Breast epithelium (tissue), 4 donors: ENCODE results near the gene ANAPC2. TPM values are rescaled to one million over a fixed set of nuclear protein-coding genes. Genes with fewer than 3 reads are reported as not detected.

Experiments
- DNase-seq, 2 donors: peaks; one replicate each; pipeline ENCODE4 v3.0.0-alpha.2; 2019; ENCODE audit warnings: low spot score in 2 of 2
- H3K27ac ChIP-seq, 2 donors: fragments of 200-600 bp; sonication (generic) in 1 of 2; one replicate each; pipeline ENCODE4 v1.5.1; 2016 to 2019; ENCODE audit warnings: mild to moderate bottlenecking in 1 of 2
- H3K27me3 ChIP-seq, 2 donors: fragments of 200-600 bp; sonication (generic) in 1 of 2; one replicate each; pipeline versions ENCODE4 v1.5.1 to v1.6.0; 2017 to 2019; ENCODE audit warnings: control low read depth in 1 of 2, mild to moderate bottlenecking in 1 of 2
- H3K36me3 ChIP-seq: fragments of 200-600 bp; one replicate; pipeline ENCODE4 v1.5.1; 2019
- H3K4me1 ChIP-seq, 2 donors: fragments of 200-600 bp; sonication (generic); one replicate each; pipeline ENCODE4 v1.5.1; 2016 to 2019; ENCODE audit warnings: control low read depth in 1 of 2
- H3K4me3 ChIP-seq, 3 donors: fragments of 200-600 bp; sonication (generic); 1 replicate in 2 of 3; 2 replicates in 1 of 3; pipeline ENCODE4 v1.5.1; 2016 to 2019; ENCODE audit warnings: mild to moderate bottlenecking in 3 of 3, moderate library complexity in 2 of 3
- H3K9me3 ChIP-seq, 2 donors: fragments of 200-600 bp; sonication (generic) in 1 of 2; one replicate each; pipeline ENCODE4 v1.5.1; 2016 to 2019; ENCODE audit warnings: control low read depth in 1 of 2
- CTCF ChIP-seq, 3 donors: fragments of 450-650 bp; IDR thresholded peaks; one replicate each; pipeline ENCODE4 v1.5.1; 2016 to 2017; ENCODE audit warnings: antibody characterized with exemption in 3 of 3, mild to moderate bottlenecking in 3 of 3, moderate library complexity in 3 of 3
- POLR2A ChIP-seq: fragments of 450-650 bp; IDR thresholded peaks from one replicate; pipeline ENCODE4 v1.6.1; 2016; ENCODE audit warnings: antibody characterized with exemption, mild to moderate bottlenecking, moderate library complexity
- POLR2AphosphoS5 ChIP-seq, 3 donors: sonication (generic); formaldehyde crosslinking; IDR thresholded peaks; one replicate each; pipeline ENCODE4 v1.6.1; 2017; ENCODE audit warnings: antibody characterized with exemption in 3 of 3
- intact Hi-C: fragments of 100-400 bp; cut with DNase I; formaldehyde crosslinking; loops from one replicate; pipeline ENCODE4 v1.15.1; 2023; ENCODE audit warnings: low total_unique reads
- total RNA-seq, 3 donors: library from RNA; depleted of rRNA; stranded (reverse); fragments of >200 nt; gene quantifications; one replicate each; pipeline ENCODE4 v1.1.0, GENCODE V29; 2016

ANAPC2 gene
- total RNA-seq, 3 donors from 2014 or later, result 32.0 to 35.7 (median 32.9) TPM

- H3K4me3 ChIP-seq, result peak overlapping the region in 2 of 3 donors; percentile 80 to 82
- intact Hi-C loops, result no loop called here
- peaks cover 0 to 11% of the 10 kb centered on the region in 2 donors for H3K9me3 ChIP-seq
- no peak for DNase-seq
- H3K36me3 ChIP-seq, result no peaks in the 10 kb centered on the region
- H3K27ac ChIP-seq, result peak overlapping the region; percentile 8 to 75
- H3K27me3 ChIP-seq, result no peaks in the 10 kb centered on the region
- no peak for TF ChIP-seq CTCF (IDR thresholded peaks at IDR 0.05)
- TF ChIP-seq POLR2AphosphoS5 (IDR thresholded peaks at IDR 0.05), result no peak
- TF ChIP-seq POLR2A, result no peak
- peaks cover 0 to 13% of the 10 kb centered on the region in 2 donors for H3K4me1 ChIP-seq
These were observed 60.0 kb downstream of the ANAPC2 start for GRCh38 chr9:137128158-137128861.

GRCh38 chr9:137127301-137128157 is 60.8 kb downstream of the ANAPC2 start:
- DNase-seq, result no peak
- intact Hi-C loops, result no loop called here
- H3K4me1 ChIP-seq, result peaks cover 0 to 13% of the 10 kb centered on the region in 2 donors
- TF ChIP-seq POLR2A, result no peak
- TF ChIP-seq POLR2AphosphoS5 (IDR thresholded peaks at IDR 0.05), result no peak
- TF ChIP-seq CTCF (IDR thresholded peaks at IDR 0.05), result no peak
- H3K4me3 ChIP-seq, result peak overlapping the region in 2 of 3 donors; percentile 28 to 82
- H3K27me3 ChIP-seq, result no peaks in the 10 kb centered on the region
- peaks cover 0 to 11% of the 10 kb centered on the region in 2 donors for H3K9me3 ChIP-seq
- H3K36me3 ChIP-seq, result no peaks in the 10 kb centered on the region
- H3K27ac ChIP-seq, result peak overlapping the region; percentile 75 to 82

GRCh38 chr9:137126786-137127185 is 61.6 kb downstream of the ANAPC2 start:
- H3K9me3 ChIP-seq, result peaks cover 0 to 11% of the 10 kb centered on the region in 2 donors
- H3K36me3 ChIP-seq, result no peaks in the 10 kb centered on the region
- intact Hi-C loops, result no loop called here
- no peak for DNase-seq
- peak overlapping the region in 2 of 3 donors; percentile 28 to 82 for H3K4me3 ChIP-seq
- peak overlapping the region; percentile 75 to 82 for H3K27ac ChIP-seq
- peaks cover 0 to 13% of the 10 kb centered on the region in 2 donors for H3K4me1 ChIP-seq
- no peaks in the 10 kb centered on the region for H3K27me3 ChIP-seq
- TF ChIP-seq CTCF (IDR thresholded peaks at IDR 0.05), result no peak
- no peak for TF ChIP-seq POLR2A
- TF ChIP-seq POLR2AphosphoS5 (IDR thresholded peaks at IDR 0.05), result no peak

Other genes starting within 250 kb of the ANAPC2 start
- 100 to 1,000 TPM; 103 to 183 (median 126) TPM for gene FBXW5, start 243.8 kb downstream of the ANAPC2 start, total RNA-seq
- not detected for gene C8G, start 243.3 kb downstream of the ANAPC2 start, total RNA-seq
- 1 to 10 TPM in 2 of 3 donors, not detected in 1; 1.8 to 5.6 TPM for gene LCN12, start 236.3 kb downstream of the ANAPC2 start, total RNA-seq
- 10 to 100 TPM; 46.7 to 72.6 (median 48.2) TPM for gene PTGDS, start 211.1 kb downstream of the ANAPC2 start, total RNA-seq
- under 1 TPM in 2 of 3 donors, not detected in 1; 0.16 to 0.29 TPM for gene LCNL1, start 205.6 kb downstream of the ANAPC2 start, total RNA-seq
- 10 to 100 TPM; 24.6 to 66.2 (median 49.2) TPM for gene PAXX, start 196.1 kb downstream of the ANAPC2 start, total RNA-seq
- gene CLIC3, start 192.0 kb downstream of the ANAPC2 start, total RNA-seq, result 1 to 10 TPM in 1 of 3 donors, under 1 TPM in 1, not detected in 1; 0.32 to 3.5 TPM
- 10 to 100 TPM; 17.0 to 30.6 (median 18.9) TPM for gene ABCA2, start 160.3 kb downstream of the ANAPC2 start, total RNA-seq
- gene FUT7, start 156.5 kb downstream of the ANAPC2 start, total RNA-seq, result not detected
- 10 to 100 TPM; 21.9 to 63.9 (median 63.1) TPM for gene NPDC1, start 142.4 kb downstream of the ANAPC2 start, total RNA-seq
- 1 to 10 TPM in 2 of 3 donors, under 1 TPM in 1; 0.16 to 6.7 (median 3.6) TPM for gene ENTPD2, start 134.5 kb downstream of the ANAPC2 start, total RNA-seq
- 1 to 10 TPM in 2 of 3 donors, under 1 TPM in 1; 0.96 to 2.9 (median 2.8) TPM for gene SAPCD2, start 118.0 kb downstream of the ANAPC2 start, total RNA-seq
- 10 to 100 TPM in 1 of 3 donors, 1 to 10 TPM in 2; 6.7 to 12.0 (median 6.9) TPM for gene UAP1L1, start 111.0 kb downstream of the ANAPC2 start, total RNA-seq
- 10 to 100 TPM; 50.1 to 62.8 (median 50.8) TPM for gene MAN1B1, start 101.6 kb downstream of the ANAPC2 start, total RNA-seq
- gene DPP7, start 73.8 kb downstream of the ANAPC2 start, total RNA-seq, result 100 to 1,000 TPM; 115 to 137 (median 132) TPM
- gene GRIN1, start 49.4 kb downstream of the ANAPC2 start, total RNA-seq, result 1 to 10 TPM in 2 of 3 donors, not detected in 1; 1.3 to 1.9 TPM
- gene LRRC26, start 18.5 kb downstream of the ANAPC2 start, total RNA-seq, result 1 to 10 TPM in 2 of 3 donors, not detected in 1; 7.8 to 9.2 TPM
- gene TMEM210, start 16.5 kb downstream of the ANAPC2 start, total RNA-seq, result not detected
- gene SSNA1, start 116 bp upstream of the ANAPC2 start, total RNA-seq, result 10 to 100 TPM; 75.0 to 92.8 (median 82.7) TPM
- 1 to 10 TPM; 4.0 to 9.2 (median 8.5) TPM for gene TPRN, start 12.2 kb upstream of the ANAPC2 start, total RNA-seq
- 10 to 100 TPM; 26.5 to 36.6 (median 26.6) TPM for gene TMEM203, start 17.1 kb upstream of the ANAPC2 start, total RNA-seq
- 1 to 10 TPM; 4.6 to 9.5 (median 7.2) TPM for gene NDOR1, start 17.1 kb upstream of the ANAPC2 start, total RNA-seq
- 1 to 10 TPM; 1.5 to 2.9 (median 1.8) TPM for gene RNF208, start 33.7 kb upstream of the ANAPC2 start, total RNA-seq
- gene CYSRT1, start 36.6 kb upstream of the ANAPC2 start, total RNA-seq, result under 1 TPM; 0.29 to 0.66 (median 0.32) TPM
- under 1 TPM in 1 of 3 donors, not detected in 2; 0.29 TPM for gene RNF224, start 38.9 kb upstream of the ANAPC2 start, total RNA-seq
- not detected for gene SLC34A3, start 42.3 kb upstream of the ANAPC2 start, total RNA-seq
- gene TUBB4B, start 52.7 kb upstream of the ANAPC2 start, total RNA-seq, result 100 to 1,000 TPM; 112 to 188 (median 183) TPM
- not detected for gene STPG3, start 62.7 kb upstream of the ANAPC2 start, total RNA-seq
- gene NELFB, start 66.8 kb upstream of the ANAPC2 start, total RNA-seq, result 10 to 100 TPM; 32.6 to 39.2 (median 38.7) TPM
- 1 to 10 TPM; 2.9 to 5.4 (median 3.7) TPM for gene TOR4A, start 89.2 kb upstream of the ANAPC2 start, total RNA-seq
- 1 to 10 TPM; 2.1 to 6.9 (median 3.5) TPM for gene NRARP, start 113.7 kb upstream of the ANAPC2 start, total RNA-seq
- 10 to 100 TPM in 2 of 3 donors, 1 to 10 TPM in 1; 7.7 to 28.7 (median 20.6) TPM for gene EXD3, start 234.6 kb upstream of the ANAPC2 start, total RNA-seq
- 10 to 100 TPM in 1 of 3 donors, 1 to 10 TPM in 2; 2.9 to 13.8 (median 4.6) TPM for gene NOXA1, start 234.8 kb upstream of the ANAPC2 start, total RNA-seq